HG02973 (cell line): ENCODE data around the gene RCC1.
"Not testable (repeated sequence)": the region's sequence is repeated elsewhere in the genome, so short reads cannot be mapped to it uniquely, and the experiment has no call there.

Experiments used
- ATAC-seq: cut with Tn5 transposase; IDR thresholded peaks from one replicate; pipeline ENCODE4 v1.9.1; 2021; ENCODE audit warnings: moderate library complexity; ENCODE audit not compliant: unreplicated experiment

Gene RCC1

GRCh38 chr1:28582248-28582615, 76.4 kb downstream of the RCC1 start:
- ATAC-seq = no peak

- ATAC-seq = not testable (repeated sequence)
These were observed 80.9 kb downstream of the RCC1 start for GRCh38 chr1:28586585-28587391.
